H4 (cell line): ENCODE results near the gene CLSTN1. TPM values are rescaled to one million over a fixed set of nuclear protein-coding genes. Genes with fewer than 3 reads are reported as not detected.
A peak's percentile ranks its signal among the peaks of the same experiment; 100 is the strongest.
"Not testable (repeated sequence)": the region's sequence is repeated elsewhere in the genome, so short reads cannot be mapped to it uniquely, and the experiment has no call there.

Experiments
- DNase-seq: peaks from one replicate; pipeline ENCODE4 v3.0.0-alpha.2; 2015; ENCODE audit warnings: low spot score
- total RNA-seq: library from RNA; depleted of rRNA; stranded (reverse); fragments of >200 nt; shearing (Covaris generic); gene quantifications from 2 replicates; pipeline ENCODE4 v1.2.3, GENCODE V29; 2014

The CLSTN1 gene
- total RNA-seq, 1 experiment from 2014 or later = 31.0 TPM

DNA sequence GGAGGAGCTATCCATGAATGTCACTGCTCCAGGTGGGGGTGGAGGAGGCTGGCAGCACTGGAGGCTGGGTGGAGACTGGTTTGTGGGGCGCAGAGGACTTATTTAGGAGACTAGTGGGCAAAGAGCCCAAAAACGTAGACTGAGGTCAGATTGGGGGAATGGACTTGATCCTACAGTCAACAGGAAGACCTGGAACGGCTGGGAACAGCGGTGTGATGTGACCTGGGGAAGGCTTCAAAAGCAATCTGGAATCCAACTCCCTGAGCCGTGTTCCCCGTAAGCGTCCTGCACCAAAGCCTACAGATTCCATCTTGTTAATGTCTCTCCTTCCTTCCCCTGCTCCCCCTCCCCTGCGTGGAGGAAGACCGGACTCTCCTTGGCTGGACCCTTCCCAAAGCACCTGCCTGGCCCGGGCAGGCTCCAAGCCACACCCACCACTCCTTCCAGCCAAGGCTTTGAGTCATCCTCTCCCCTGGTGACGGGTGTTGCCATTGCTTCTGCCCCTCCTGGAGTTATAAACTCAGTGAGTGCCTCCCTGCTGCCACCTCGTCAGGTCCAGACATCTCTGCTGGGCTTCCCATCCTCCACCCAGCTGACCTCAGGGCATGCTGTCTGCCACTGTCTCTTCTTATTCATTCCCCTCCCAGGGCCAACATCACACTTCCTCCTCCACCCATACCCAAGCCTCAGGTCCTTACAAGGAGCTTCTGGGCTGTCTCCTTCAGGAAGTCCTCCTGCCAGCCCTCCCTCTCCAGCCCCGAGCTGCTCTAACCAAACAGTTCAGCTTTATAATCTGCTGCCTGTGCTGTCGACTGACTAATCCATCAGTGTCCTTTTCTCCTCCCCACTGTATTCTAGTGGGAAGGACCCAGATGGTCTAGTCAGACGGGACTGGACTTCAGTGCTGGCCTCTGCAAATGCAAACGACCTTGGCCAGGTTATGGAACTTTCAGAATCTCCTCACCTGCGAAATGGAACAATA lies 1.6 kb upstream of the CLSTN1 start:
- DNase-seq = peak; percentile 83

DNA sequence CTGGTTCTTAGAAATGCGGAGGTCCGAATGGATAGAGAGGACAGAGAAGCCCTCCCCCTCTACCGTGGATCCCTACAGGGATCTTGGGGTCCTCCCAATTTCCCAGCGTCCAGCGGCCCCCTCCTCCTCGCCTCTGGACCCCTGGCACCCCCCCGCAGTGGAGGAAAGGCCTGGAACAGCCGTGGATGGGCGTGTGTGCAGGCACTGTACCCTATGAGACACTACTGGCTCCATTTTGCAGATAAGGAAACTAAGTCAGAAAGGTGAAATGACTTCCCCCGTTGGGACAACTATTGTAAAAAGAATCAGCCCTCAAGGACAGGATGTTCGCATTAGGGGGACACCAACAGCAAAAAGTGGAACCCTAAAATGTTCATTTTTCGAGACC lies 931 bp upstream of the CLSTN1 start:
- no peak for DNase-seq

DNA sequence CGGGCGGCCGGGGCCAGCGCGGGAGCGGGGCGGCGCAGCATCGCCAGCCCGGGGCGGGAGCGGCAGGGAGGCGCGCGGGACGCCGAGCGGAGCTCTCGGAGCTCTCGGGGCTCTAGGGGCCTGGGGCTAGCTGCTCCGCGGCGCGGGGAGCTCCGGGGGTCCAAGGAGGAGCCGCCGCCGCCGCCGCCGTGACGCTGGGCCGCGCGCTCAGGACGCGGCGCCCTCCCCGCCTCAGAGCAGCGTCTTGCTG lies 147 bp downstream of the CLSTN1 start:
- no peak for DNase-seq

DNA sequence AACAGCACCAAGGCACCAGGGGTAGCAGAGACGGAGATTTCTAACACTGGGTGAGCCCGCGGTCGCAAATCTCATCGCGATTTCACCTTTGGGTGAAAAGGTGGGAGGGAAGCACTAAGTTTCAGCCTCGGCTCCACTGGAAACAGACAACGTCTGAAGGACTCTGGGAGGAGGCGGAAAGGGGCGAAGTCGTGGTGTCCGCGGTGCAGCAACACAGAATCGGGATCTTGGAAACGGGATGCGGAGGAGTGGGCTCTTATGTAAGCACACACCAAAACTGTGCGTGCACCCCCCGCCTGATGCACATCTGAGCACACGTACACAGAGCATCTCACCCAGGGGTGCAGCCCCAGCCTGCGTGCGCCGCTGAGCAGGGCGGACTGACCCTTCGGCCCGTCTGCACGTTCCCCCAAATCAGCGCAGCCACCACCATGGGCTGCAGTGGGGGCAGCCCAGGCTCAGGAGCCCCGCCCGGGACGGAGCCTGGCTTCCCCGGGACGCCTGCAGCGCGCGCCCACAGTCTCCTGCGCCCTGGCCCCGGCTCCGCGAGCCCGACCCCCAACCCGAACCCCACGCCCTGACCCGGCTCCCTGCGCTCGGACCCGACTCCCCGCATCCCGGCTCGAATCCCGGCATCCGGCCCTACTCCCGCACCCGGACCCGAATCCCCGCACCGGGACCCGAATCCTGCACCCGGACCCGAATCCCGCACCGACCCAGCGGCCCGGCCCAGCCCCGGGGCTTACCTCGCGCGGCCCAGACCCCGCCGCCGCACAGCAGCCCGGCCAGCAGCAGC lies 670 bp downstream of the CLSTN1 start:
- no peak for DNase-seq

DNA sequence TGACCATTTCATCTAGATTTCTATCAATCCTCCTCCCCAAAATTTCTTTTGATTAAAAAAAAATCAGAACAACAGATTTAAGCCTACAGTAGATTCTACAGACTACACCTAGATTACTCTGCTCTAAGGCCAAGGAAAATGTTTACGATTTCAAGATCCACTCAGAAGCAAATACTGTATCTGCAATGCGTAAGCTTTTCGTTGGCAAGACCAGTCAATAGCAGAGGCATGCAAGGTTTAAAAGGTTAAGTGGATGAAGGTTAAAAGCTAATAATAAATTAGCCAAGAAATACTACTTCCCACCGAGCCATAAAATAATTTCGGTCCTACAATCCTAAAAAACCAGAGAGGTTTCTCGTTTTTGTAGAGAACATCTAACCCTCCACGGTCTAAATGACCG lies 1.3 kb downstream of the CLSTN1 start:
- DNase-seq = no peak

DNA sequence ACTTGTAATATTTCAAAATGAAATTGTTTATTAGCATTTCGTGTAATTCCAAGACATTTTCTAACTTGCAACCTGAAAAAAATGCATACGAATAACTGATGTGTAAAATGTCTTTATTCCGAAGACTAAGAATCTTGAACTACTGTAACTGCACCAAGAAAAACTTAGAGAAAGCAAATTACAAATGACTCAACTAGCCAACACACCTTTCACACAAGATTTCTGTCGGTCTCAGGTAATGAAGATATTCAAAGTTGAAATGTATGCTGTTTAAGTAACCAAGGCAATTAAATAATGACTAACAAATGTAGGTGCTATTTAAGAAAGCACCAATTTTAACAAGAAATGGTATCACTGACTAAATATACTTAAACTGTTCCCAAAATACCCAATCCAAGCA lies 2.1 kb downstream of the CLSTN1 start:
- no peak for DNase-seq

DNA sequence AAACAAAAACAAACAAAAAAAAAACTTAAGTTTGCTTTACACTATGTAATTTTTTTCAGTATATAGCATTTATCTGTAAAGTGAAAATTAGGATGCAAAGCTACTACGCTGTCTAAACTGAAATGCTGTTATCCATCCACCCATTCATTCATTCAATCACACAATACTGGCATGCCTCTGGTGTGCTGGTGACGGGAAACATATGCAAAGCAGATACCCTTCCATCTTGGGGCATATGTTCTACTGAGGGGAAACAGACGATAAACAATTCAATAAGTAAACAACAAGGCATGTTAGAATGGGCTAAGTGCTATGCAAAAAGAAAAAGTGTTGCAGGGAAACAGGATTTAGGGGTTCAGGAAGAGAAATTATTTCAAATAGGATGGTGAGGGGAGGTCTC lies 3.2 kb downstream of the CLSTN1 start:
- no peak for DNase-seq

DNA sequence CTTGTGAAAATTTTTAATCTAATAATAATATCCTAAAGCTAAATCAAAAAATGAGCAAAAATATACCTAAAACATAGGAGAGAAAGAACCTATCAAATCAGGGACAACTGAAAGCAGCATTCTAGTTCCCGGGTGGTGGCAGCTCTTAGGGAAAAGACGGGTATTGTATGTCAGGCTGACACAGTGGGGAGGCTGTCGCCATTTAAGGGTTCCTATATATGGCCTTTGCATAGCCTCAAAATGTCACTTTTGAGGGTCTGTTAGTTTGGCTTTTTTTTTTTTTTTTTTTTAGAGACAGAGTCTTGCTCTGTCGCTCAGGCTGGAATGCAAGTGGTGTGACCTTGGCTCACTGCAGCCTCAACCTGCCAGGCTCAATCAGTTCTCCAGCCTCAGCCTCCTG lies 6.0 kb downstream of the CLSTN1 start:
- no peak for DNase-seq

DNA sequence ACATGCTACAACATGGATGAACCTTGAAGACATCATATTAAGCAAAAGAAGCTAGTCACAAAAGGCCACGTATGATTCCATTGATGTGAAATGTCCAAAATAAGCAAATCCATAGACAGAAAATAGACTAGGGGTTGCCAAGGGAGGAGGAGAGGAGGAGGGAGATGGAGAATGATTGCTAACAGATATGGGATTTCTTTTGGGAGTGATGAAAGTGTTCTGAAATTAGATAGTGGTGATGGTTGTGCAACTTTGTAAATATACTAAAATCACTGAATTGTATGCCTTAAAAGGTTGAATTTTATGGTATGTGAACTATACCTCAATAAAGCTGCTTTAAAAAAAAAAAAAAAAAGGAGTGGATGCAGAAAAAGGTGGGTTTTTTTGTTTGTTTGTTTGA lies 7.6 kb downstream of the CLSTN1 start:
- DNase-seq = no peak

DNA sequence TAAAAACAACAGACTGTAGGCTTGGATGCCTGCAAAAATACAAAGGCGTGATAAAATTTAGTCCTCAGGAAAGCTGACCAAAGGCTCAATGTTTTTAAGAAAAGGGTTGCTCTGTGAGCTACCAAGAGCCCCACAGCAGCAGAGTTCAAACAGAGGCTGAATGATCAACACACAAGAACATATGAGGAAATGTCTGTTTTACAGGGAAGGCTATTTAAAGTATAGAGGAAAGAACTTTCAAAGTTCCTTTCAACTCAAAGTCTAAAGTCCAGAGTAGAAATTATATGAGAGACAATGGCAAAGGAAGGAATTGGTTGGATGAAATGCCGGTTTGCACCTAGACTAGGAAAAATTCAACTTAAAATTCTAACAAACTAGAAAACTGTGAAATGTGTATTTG lies 8.6 kb downstream of the CLSTN1 start:
- no peak for DNase-seq

DNA sequence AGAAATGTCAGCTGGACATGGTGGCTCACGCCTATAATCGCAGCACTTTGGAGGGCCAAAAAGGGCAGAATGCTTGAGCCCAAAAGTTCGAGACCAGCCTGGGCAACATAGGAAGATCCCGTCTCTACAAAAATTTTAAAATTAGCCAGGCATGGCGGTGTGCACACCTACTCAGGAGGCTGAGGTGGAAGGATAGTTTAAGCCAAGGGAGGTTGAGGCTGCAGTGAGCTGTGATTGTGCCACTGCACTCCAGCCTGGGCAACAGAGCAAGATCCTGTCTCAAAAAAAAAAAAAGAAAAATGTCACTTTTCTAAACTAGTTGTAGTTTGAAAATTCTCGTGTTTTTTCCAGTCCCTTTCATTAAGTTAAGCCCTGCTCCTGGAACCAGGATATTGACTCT lies 9.1 kb downstream of the CLSTN1 start:
- DNase-seq = no peak

DNA sequence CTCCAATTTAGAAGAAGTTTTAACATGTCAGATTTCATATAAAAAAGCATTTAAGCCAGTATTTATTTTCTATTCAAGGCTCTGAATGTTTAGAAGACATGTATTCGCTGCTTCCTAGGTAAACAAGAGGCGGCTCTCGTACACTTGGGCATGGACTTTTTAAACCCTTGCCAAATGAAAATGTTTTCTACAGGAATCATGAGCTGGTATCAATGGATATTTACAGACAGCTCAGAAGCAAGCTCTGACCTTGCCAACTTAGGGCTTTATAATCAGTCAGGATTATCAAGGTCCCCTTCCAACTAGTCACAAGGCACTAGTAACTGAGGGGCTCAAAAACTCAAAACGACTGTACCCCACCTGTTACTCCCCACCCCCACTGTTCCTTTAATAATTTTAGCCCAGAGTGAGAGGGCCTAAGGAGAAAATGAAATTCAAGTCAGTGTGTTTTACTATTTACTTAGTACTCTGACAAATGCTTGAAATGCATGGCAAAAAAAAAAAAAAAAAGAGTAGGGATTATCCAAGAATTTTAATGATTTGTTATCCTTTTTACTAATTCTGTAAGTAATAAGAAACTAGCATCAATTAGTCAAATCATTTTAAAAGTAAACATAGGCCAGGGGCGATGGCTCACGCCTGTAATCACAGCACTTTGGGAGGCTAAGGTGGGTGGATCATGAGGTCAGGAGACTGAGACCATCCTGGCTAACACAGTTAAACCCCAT lies 12.4 kb downstream of the CLSTN1 start:
- no peak for DNase-seq

DNA sequence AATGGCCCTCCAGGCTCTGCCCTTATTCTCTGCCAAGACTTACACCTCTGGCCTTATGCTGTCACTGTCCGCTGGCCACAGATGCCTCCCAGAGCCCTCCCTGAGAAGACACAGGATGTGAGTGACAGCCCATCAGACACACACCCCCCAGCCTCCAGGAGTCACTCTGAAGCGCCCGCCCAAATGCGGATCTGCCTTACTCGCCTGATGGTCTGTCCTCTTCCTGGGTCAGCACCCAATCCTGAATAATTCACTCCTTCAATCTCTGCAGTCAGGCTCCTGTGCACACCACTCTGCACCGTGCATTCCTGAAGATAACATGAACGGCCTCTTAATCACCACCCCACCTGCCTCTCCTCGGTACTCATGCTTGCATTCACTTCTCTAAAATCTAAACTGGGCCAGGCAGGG lies 14.7 kb downstream of the CLSTN1 start:
- no peak for DNase-seq

DNA sequence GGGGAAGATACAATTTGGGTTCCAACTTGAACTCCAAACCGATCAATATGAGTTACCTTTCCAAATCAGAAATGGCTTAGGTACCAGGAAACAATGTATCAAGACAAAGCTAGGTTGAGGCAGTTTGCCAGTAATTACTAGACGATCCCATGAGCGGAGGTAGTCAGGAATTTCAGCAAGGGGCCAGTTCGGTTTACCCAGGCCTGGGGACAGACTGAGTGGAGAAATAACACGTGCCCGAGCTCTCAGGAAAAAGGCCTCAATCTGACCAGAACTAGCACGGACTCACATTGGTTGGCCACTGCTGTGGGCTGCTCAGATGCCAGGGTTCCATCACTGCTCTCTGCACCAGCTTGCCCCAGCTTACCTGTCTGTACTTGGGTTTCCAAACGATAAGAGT lies 15.3 kb downstream of the CLSTN1 start:
- DNase-seq = no peak

DNA sequence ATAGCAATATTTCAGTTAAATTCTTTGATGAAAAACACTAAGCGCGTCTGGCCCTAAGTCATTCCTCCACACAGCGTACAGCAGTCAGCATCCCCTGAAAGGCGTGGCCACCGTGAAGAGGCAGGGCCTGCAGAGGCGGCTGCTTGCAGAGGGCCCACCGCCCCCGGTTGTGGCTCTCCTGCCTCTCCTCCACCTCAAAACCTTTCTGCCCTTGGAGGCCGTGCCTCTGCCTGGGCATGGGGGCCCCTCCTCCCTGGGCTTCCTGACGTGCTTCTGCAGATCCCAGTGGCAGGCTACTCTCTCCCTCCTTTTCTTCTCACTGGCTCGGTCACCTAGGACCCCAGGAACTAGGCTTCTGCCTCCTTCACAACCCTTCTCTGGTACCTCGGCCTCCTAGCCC lies 16.2 kb downstream of the CLSTN1 start:
- no peak for DNase-seq

DNA sequence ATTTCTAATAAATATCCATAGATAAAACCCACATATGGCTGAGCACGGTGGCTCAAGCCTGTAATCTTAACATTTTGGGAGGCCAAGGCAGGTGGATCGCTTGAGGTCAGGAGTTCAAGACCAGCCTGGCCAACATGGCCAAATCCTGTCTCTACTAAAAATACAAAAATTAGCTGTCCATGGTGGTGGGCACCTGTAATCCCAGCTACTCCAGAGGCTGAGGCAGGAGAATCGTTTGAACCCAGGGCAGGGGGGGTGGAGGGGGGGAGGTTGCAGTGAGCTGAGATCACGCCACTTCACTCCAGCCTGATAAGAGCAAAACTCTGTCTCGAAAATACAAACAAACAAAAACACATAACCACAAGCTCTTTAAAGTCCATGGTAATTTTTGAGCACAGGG lies 17.8 kb downstream of the CLSTN1 start:
- not testable (repeated sequence) for DNase-seq

DNA sequence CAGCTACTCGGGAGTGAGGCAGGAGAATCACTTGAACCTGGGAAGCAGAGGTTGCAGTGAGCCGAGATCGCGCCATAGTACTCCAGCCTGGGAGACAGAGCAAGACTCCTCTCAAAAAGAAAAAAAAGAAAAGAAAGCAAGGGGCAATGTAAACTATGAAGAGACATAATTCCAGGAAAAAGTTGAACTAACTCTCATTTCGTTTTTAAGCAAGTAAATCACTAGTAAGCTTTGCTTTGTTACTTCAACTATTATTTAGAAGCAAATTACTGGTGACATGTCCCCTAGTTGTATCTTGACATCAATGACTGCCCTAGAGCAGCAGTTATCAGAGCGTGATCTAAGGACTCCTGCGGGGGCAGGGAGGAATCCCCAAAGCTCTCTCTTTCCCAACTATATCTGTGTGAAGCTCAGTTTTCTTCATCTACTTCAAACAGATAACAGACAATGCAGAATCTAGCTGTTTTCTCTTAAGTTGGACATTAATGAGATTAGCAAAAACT lies 18.7 kb downstream of the CLSTN1 start:
- no peak for DNase-seq

DNA sequence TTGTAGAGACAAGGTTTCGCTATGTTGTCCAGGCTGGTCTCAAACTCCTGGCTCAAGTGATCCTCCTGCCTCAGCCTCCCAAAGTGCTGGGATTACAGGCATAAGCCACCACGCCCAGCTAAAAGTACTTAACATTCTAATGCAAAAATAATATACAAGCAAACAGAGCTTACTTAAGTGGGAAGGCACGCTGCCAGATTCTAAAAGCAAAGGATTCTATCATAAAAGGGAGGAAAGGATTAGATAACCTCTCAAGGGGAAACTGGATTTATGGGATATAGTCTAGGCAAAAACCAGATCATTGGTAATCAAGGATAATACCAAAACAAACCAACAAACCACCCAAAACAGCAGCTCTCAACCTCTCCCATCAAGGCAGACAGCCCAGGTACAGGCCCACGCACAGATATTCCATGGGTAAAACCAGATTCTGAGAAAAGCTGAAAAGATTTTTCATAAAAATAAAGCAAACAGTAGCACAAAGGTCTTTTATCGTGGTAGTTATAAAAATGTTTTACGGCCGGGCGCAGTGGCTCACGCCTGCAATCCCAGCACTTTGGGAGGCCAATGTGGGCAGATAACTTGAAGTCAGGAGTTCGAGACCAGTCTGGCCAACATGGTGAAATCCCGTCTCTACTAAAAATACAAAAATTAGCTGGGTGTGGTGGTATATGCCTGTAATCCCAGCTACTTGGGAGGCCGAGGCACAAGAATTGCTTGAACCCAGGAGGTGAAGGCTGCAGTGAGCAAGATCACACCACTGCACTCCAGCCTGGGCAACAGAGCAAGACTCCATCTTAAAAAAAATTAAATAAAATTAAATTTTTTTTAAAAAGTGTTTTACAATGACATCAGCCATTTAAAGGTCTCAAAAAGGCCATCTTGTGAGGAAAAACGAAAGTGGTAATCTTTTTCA lies 20.5 kb downstream of the CLSTN1 start:
- not testable (repeated sequence) for DNase-seq

DNA sequence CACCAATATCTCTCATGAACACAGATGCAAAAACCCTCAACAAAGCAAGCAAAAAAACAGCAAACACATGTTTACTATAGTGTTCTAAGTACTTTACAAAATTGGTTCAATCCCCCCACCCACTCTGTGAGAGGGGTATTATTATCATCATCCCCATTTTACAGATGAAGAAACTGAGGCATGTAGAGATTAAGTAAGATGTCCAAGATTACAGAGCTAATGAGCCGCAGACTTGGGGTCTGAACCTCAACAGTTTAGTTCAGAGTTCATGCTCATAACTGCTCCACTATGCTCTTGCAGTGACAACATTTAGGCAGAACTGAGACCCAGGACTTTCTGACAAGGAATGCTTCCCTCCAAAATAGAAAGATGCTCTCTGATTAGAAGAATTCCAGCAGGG lies 21.9 kb downstream of the CLSTN1 start:
- no peak for DNase-seq

DNA sequence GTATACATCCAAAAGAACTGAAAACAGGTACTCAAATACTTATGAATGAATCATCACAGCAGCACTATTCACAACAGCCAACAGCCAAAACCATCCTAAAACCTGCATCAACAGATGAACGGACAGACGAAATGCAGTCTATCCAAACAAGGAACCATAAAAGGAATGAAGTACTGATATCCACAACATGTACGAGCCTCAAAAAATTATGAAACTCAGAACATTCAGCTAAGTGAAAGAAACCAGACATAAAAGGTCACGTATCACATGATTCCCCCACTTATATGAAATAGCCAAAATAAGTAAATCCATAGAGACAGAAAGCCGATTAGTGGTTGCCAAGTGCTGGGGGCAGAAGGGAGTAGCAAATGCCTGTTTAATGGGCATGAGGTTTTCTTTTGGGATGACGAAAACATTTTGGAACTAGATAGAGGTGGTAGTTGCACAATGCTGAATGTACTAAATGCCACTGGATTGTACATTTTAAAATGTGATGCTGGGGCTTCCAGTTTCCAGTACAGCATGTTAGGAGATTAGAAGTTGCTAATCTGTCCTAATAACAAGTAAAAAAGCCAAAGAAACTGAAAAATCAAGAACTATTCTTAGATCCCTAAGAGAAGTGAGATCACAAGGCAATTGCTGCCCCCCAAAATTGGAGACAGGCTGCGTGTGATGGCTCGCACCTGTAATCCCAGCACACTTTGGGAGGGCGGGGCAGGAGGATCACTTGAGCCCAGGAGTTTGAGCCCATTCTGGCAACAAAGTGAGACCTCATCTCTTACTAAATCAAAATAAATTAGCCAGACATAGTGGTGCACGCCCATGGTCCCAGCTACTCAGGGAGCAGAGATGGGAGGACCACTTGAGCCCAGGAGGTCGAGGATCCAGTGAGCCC lies 25.3 kb downstream of the CLSTN1 start:
- DNase-seq = no peak
